ENCODE measurements around the gene TALDO1.

The TALDO1 gene

GRCh38 chr11:798093-798713, 50.9 kb downstream of the TALDO1 start, which contains the start of gene SLC25A22:
TSS of gene SLC25A22 (minus strand) at chr11:798281. CDS start at chr11:795006, 3,275 bp downstream.
- peak; percentile 71 to 77 for DNase-seq (ENCODE audit: extremely low read depth in 1 of 2, low read depth in 1 of 2)

GRCh38 chr11:799641-800316, 52.5 kb downstream of the TALDO1 start:
- DNase-seq (ENCODE audit: extremely low read depth in 1 of 2, low read depth in 1 of 2), result no peak

GRCh38 chr11:800473-800872, 53.2 kb downstream of the TALDO1 start:
- no peak for DNase-seq (ENCODE audit: extremely low read depth in 1 of 2, low read depth in 1 of 2)

GRCh38 chr11:801097-801780, 54.0 kb downstream of the TALDO1 start:
- no peak for DNase-seq (ENCODE audit: extremely low read depth in 1 of 2, low read depth in 1 of 2)

- DNase-seq (ENCODE audit: extremely low read depth in 1 of 2, low read depth in 1 of 2), result no peak
These were observed 54.9 kb downstream of the TALDO1 start for GRCh38 chr11:802018-802617.

GRCh38 chr11:802693-803466, 55.6 kb downstream of the TALDO1 start:
- no peak for DNase-seq (ENCODE audit: extremely low read depth in 1 of 2, low read depth in 1 of 2)

- no peak for DNase-seq (ENCODE audit: extremely low read depth in 1 of 2, low read depth in 1 of 2)
These were observed 56.1 kb downstream of the TALDO1 start for GRCh38 chr11:803467-803742.

- no peak for DNase-seq (ENCODE audit: extremely low read depth in 1 of 2, low read depth in 1 of 2)
These were observed 56.7 kb downstream of the TALDO1 start for GRCh38 chr11:803770-804598.

GRCh38 chr11:804599-804964, 57.3 kb downstream of the TALDO1 start:
- DNase-seq (ENCODE audit: extremely low read depth in 1 of 2, low read depth in 1 of 2), result no peak

GRCh38 chr11:808427-809286, 61.4 kb downstream of the TALDO1 start:
- DNase-seq (ENCODE audit: extremely low read depth in 1 of 2, low read depth in 1 of 2), result no peak

- peak; percentile 96 to 98 for DNase-seq (ENCODE audit: extremely low read depth in 1 of 2, low read depth in 1 of 2)
These were observed 62.2 kb downstream of the TALDO1 start, which contains the start of gene RPLP2 for GRCh38 chr11:809287-810039. TSS of gene RPLP2 (plus strand) at chr11:809967. CDS start at chr11:810235, 268 bp downstream.

GRCh38 chr11:810040-810567, 62.8 kb downstream of the TALDO1 start:
- DNase-seq (ENCODE audit: extremely low read depth in 1 of 2, low read depth in 1 of 2), result no peak

- DNase-seq (ENCODE audit: extremely low read depth in 1 of 2, low read depth in 1 of 2), result no peak
These were observed 64.4 kb downstream of the TALDO1 start for GRCh38 chr11:811446-812245.

- DNase-seq (ENCODE audit: extremely low read depth in 1 of 2, low read depth in 1 of 2), result no peak
These were observed 65.1 kb downstream of the TALDO1 start for GRCh38 chr11:812390-812789.

GRCh38 chr11:813072-813455, 65.8 kb downstream of the TALDO1 start:
- no peak for DNase-seq (ENCODE audit: extremely low read depth in 1 of 2, low read depth in 1 of 2)

- DNase-seq (ENCODE audit: extremely low read depth in 1 of 2, low read depth in 1 of 2), result no peak
These were observed 66.3 kb downstream of the TALDO1 start for GRCh38 chr11:813456-814096.

Data from stimulated activated CD8-positive, alpha-beta memory T cell treated with anti-CD3 and anti-CD28 coated beads, Interleukin-7, amount 100 ng/mL, for 48 hours (primary cell).